ENCODE results near the gene GPR78.
A peak's percentile ranks its signal among the peaks of the same experiment; 100 is the strongest.

GPR78 gene

DNA sequence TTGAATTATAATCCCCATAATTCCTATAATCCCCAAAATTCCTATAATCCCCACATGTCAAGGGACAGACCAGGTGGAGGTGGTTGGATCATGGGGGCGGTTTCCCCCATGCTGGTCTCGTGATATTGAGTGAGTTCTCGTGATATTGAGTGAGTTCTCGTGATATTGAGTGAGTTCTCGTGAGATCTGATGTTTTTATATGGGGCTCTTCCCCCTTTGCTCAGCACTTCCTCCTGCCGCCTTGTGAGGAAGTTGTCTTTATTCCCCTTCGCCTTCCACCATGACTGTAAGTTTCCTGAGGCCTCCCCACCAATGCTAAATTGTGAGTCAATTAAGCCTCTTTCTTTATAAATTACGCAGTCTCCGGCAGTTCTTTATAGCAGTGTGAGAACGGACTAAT, 36.6 kb upstream of the GPR78 start:
- Histone ChIP-seq H4K8ac (ENCODE audit: low read depth, low read length) (no peak overlapping the region), H3K79me2 (ENCODE audit: control insufficient read depth, insufficient read depth, low read length) (no peaks in the 10 kb centered on the region), H3K9ac (ENCODE audit: low read length) (no peak overlapping the region), H2AK5ac (ENCODE audit: low read length) (no peak overlapping the region), H3K4me3 (ENCODE audit: low read length) (no peak overlapping the region), H3K4ac (ENCODE audit: low read depth, low read length) (no peak overlapping the region), H2BK120ac (ENCODE audit: low read depth, low read length) (no peak overlapping the region), H3K27ac (ENCODE audit: low read depth, low read length) (no peak overlapping the region), H3K79me1 (ENCODE audit: low read length) (no peaks in the 10 kb centered on the region), H2BK5ac (ENCODE audit: low read length) (no peak overlapping the region), H3K18ac (ENCODE audit: low read length) (no peak overlapping the region), H3K4me1 (ENCODE audit: control insufficient read depth, low read depth, low read length) (peaks cover 3% of the 10 kb centered on the region), H2BK15ac (replicated peaks; ENCODE audit: low read depth) (no peak overlapping the region), H3K56ac (ENCODE audit: low read length) (no peak overlapping the region), H3K23ac (ENCODE audit: low read length) (no peak overlapping the region), H4K5ac (ENCODE audit: low read length) (no peak overlapping the region), H3K27me3 (ENCODE audit: insufficient read depth, low read length, poor library complexity) (no peaks in the 10 kb centered on the region), H3K36me3 (ENCODE audit: control insufficient read depth, insufficient read depth, low read length) (no peaks in the 10 kb centered on the region), H3K4me2 (ENCODE audit: low read length) (no peak overlapping the region)
- DNase-seq: no peak
- no CpG with 5 or more reads among the region's 10 CpGs for WGBS (ENCODE audit: extremely low coverage, insufficient coverage, low lambda C conversion rate)

DNA sequence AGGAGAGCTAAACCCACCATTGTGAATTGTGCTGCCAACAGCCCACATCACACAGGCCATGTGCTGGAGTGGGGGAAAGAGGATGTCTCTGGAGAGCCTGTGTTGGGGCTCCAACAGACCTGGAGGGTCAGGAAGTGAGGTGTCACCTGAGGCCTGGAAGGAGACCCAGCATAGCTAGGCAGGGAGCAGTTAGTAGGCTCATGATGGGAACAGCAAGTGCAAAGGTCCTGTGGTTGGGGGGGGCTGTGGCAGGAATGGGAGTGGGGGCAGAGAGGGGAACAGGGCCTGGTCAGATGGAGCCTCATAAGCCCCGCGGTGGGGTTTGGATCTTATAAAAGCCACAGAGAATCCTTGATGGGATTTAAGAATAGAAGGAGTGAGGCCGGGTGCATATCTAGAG, 35.9 kb upstream of the GPR78 start:
- Histone ChIP-seq H3K4me2 (ENCODE audit: low read length) (no peak overlapping the region), H3K79me1 (ENCODE audit: low read length) (no peaks in the 10 kb centered on the region), H3K4me3 (ENCODE audit: low read length) (no peak overlapping the region), H2BK5ac (ENCODE audit: low read length) (no peak overlapping the region), H3K56ac (ENCODE audit: low read length) (no peak overlapping the region), H3K27ac (ENCODE audit: low read depth, low read length) (no peak overlapping the region), H3K36me3 (ENCODE audit: control insufficient read depth, insufficient read depth, low read length) (no peaks in the 10 kb centered on the region), H3K79me2 (ENCODE audit: control insufficient read depth, insufficient read depth, low read length) (no peaks in the 10 kb centered on the region), H3K9ac (ENCODE audit: low read length) (no peak overlapping the region), H3K23ac (ENCODE audit: low read length) (no peak overlapping the region), H2BK15ac (replicated peaks; ENCODE audit: low read depth) (no peak overlapping the region), H3K4ac (ENCODE audit: low read depth, low read length) (no peak overlapping the region), H2BK120ac (ENCODE audit: low read depth, low read length) (no peak overlapping the region), H3K27me3 (ENCODE audit: insufficient read depth, low read length, poor library complexity) (no peaks in the 10 kb centered on the region), H2AK5ac (ENCODE audit: low read length) (no peak overlapping the region), H3K4me1 (ENCODE audit: control insufficient read depth, low read depth, low read length) (peaks cover 3% of the 10 kb centered on the region), H4K5ac (ENCODE audit: low read length) (no peak overlapping the region), H3K18ac (ENCODE audit: low read length) (no peak overlapping the region), H4K8ac (ENCODE audit: low read depth, low read length) (no peak overlapping the region)
- no peak for DNase-seq
- no CpG with 5 or more reads among the region's 3 CpGs for WGBS (ENCODE audit: extremely low coverage, insufficient coverage, low lambda C conversion rate)

DNA sequence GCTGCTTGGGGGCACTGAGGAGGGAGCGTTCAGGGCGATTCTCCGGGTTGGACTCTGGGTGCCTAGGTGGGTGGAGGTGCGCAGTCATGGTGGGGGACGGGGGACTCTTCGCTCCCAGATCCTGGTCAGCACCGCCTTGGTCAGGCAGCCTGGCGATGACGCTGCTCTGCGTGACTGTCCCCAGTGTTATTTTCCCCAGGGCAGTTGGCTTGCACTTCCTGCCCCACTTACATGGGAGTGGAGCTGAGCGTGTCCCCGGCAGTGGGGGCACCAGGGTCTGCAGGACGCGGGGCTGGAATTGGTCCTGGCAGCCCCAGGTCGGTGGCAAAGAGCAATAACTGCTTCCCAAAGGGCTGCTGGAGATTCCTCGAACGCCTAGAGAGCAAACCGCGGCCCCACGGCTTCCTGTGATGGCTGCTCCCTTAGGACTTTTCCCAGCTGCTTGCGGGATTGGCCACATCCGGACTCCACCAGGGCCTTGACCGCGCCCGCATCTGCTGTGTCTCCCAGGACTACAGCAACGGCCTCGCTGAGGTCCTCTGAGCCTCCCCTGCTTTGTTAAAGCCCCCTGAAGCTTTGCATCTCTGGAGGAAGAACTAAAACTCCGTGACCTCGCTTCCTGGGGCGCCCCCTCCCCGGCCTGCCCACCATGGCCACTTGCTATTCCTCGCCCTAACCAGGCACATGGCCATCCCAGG, 35.3 kb upstream of the GPR78 start:
- no CpG with 5 or more reads among the region's 32 CpGs for WGBS (ENCODE audit: extremely low coverage, insufficient coverage, low lambda C conversion rate)
- H2BK5ac ChIP-seq (ENCODE audit: low read length): no peak overlapping the region
- H3K4me2 ChIP-seq (ENCODE audit: low read length): no peak overlapping the region
- no peak overlapping the region for H3K9ac ChIP-seq (ENCODE audit: low read length)
- no peak for DNase-seq
- H3K56ac ChIP-seq (ENCODE audit: low read length): peak overlapping the region; percentile 56
- no peaks in the 10 kb centered on the region for H3K27me3 ChIP-seq (ENCODE audit: insufficient read depth, low read length, poor library complexity)
- H3K79me1 ChIP-seq (ENCODE audit: low read length): no peaks in the 10 kb centered on the region
- H2BK15ac ChIP-seq (replicated peaks; ENCODE audit: low read depth): no peak overlapping the region
- no peak overlapping the region for H4K5ac ChIP-seq (ENCODE audit: low read length)
- no peak overlapping the region for H3K23ac ChIP-seq (ENCODE audit: low read length)
- H2AK5ac ChIP-seq (ENCODE audit: low read length): peak overlapping the region; percentile 38
- H3K79me2 ChIP-seq (ENCODE audit: control insufficient read depth, insufficient read depth, low read length): no peaks in the 10 kb centered on the region
- H3K4ac ChIP-seq (ENCODE audit: low read depth, low read length): no peak overlapping the region
- no peak overlapping the region for H2BK120ac ChIP-seq (ENCODE audit: low read depth, low read length)
- H3K4me1 ChIP-seq (ENCODE audit: control insufficient read depth, low read depth, low read length): peaks cover 3% of the 10 kb centered on the region
- peak overlapping the region; percentile 4 for H3K18ac ChIP-seq (ENCODE audit: low read length)
- no peak overlapping the region for H4K8ac ChIP-seq (ENCODE audit: low read depth, low read length)
- H3K4me3 ChIP-seq (ENCODE audit: low read length): no peak overlapping the region
- H3K27ac ChIP-seq (ENCODE audit: low read depth, low read length): no peak overlapping the region
- H3K36me3 ChIP-seq (ENCODE audit: control insufficient read depth, insufficient read depth, low read length): no peaks in the 10 kb centered on the region

DNA sequence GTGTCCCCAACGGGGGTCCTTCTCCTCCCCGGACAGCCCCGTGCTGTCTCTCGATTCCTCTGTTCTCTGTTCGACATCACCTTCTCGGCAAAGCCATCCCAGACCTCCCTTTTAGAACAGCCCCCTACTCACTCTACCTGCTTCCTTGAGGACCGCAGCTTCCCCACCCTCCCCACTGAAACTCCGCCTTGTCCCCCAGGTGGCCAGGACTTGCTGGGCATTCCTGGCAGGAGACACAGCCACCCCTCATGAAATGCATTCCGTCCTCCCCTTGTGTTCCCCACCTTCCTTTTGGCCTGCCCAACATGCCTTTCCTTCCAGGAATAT, 34.8 kb upstream of the GPR78 start:
- Histone ChIP-seq H3K56ac (ENCODE audit: low read length) (peak overlapping the region; percentile 42), H3K4ac (ENCODE audit: low read depth, low read length) (no peak overlapping the region), H4K5ac (ENCODE audit: low read length) (no peak overlapping the region), H4K8ac (ENCODE audit: low read depth, low read length) (no peak overlapping the region), H3K23ac (ENCODE audit: low read length) (no peak overlapping the region), H3K4me1 (ENCODE audit: control insufficient read depth, low read depth, low read length) (peaks cover 3% of the 10 kb centered on the region), H3K27ac (ENCODE audit: low read depth, low read length) (no peak overlapping the region), H2BK15ac (replicated peaks; ENCODE audit: low read depth) (no peak overlapping the region), H3K18ac (ENCODE audit: low read length) (no peak overlapping the region), H3K27me3 (ENCODE audit: insufficient read depth, low read length, poor library complexity) (no peaks in the 10 kb centered on the region), H3K4me2 (ENCODE audit: low read length) (no peak overlapping the region), H2AK5ac (ENCODE audit: low read length) (peak overlapping the region; percentile 38), H3K4me3 (ENCODE audit: low read length) (no peak overlapping the region), H2BK5ac (ENCODE audit: low read length) (no peak overlapping the region), H3K9ac (ENCODE audit: low read length) (no peak overlapping the region), H3K79me2 (ENCODE audit: control insufficient read depth, insufficient read depth, low read length) (no peaks in the 10 kb centered on the region), H2BK120ac (ENCODE audit: low read depth, low read length) (no peak overlapping the region), H3K79me1 (ENCODE audit: low read length) (no peaks in the 10 kb centered on the region), H3K36me3 (ENCODE audit: control insufficient read depth, insufficient read depth, low read length) (no peaks in the 10 kb centered on the region)
- no peak for DNase-seq
- no CpG with 5 or more reads among the region's 9 CpGs for WGBS (ENCODE audit: extremely low coverage, insufficient coverage, low lambda C conversion rate)

DNA sequence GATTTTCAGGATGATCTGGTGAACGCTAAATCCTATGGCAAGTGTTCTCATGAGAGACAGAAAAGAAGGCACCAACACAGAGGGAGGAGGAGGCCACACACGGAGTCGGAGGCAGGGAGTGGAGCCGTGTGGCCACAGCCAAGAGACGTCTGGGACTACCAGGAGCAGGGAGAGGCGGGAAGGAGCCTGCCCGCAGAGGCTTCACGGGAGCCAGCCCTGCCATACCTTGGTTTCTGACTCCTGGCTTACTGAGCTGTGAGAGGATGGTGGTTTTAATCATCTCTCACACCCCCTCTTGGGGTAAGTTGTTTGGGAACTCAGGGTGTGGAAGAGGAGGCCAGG, 33.5 kb upstream of the GPR78 start:
- Histone ChIP-seq H2AK5ac (ENCODE audit: low read length) (no peak overlapping the region), H2BK15ac (replicated peaks; ENCODE audit: low read depth) (no peak overlapping the region)
- WGBS (ENCODE audit: extremely low coverage, insufficient coverage, low lambda C conversion rate): no CpG with 5 or more reads among the region's 8 CpGs

More for the DNA sequence above, 33.5 kb upstream of the GPR78 start:
- H3K27ac ChIP-seq (ENCODE audit: low read depth, low read length): no peak overlapping the region
- H3K36me3 ChIP-seq (ENCODE audit: control insufficient read depth, insufficient read depth, low read length): no peaks in the 10 kb centered on the region
- H3K23ac ChIP-seq (ENCODE audit: low read length): no peak overlapping the region
- no peaks in the 10 kb centered on the region for H3K79me2 ChIP-seq (ENCODE audit: control insufficient read depth, insufficient read depth, low read length)
- H4K8ac ChIP-seq (ENCODE audit: low read depth, low read length): no peak overlapping the region
- H3K4me2 ChIP-seq (ENCODE audit: low read length): no peak overlapping the region
- H2BK5ac ChIP-seq (ENCODE audit: low read length): no peak overlapping the region
- no peaks in the 10 kb centered on the region for H3K27me3 ChIP-seq (ENCODE audit: insufficient read depth, low read length, poor library complexity)
- no peak overlapping the region for H4K5ac ChIP-seq (ENCODE audit: low read length)
- peak overlapping the region; percentile 27 for H3K4ac ChIP-seq (ENCODE audit: low read depth, low read length)
- no peak overlapping the region for H3K18ac ChIP-seq (ENCODE audit: low read length)
- no peaks in the 10 kb centered on the region for H3K79me1 ChIP-seq (ENCODE audit: low read length)
- H3K56ac ChIP-seq (ENCODE audit: low read length): no peak overlapping the region
- no peak overlapping the region for H3K9ac ChIP-seq (ENCODE audit: low read length)
- H3K4me3 ChIP-seq (ENCODE audit: low read length): no peak overlapping the region
- no peak for DNase-seq
- H3K4me1 ChIP-seq (ENCODE audit: control insufficient read depth, low read depth, low read length): peaks cover 3% of the 10 kb centered on the region
- no peak overlapping the region for H2BK120ac ChIP-seq (ENCODE audit: low read depth, low read length)
